GM13976 (cell line): ENCODE results near the gene ADGRL2.

Source experiments
- DNase-seq: peaks from one replicate; pipeline ENCODE4 v3.0.0; 2012; ENCODE audit warnings: low spot score
- CTCF ChIP-seq: IDR thresholded peaks from 2 replicates; pipeline ENCODE4 v1.5.1; 2012; ENCODE audit warnings: borderline replicate concordance, mild to moderate bottlenecking; ENCODE audit not compliant: insufficient read depth; ENCODE audit errors: extremely low read depth, missing control alignments, control extremely low read depth
- in situ Hi-C: fragments of 300-500 bp; cut with MboI; formaldehyde crosslinking; loops from one replicate; pipeline ENCODE4 v1.12.0; 2022; ENCODE audit warnings: low sequenced_read_pairs, mixed read lengths, inconsistent platforms; ENCODE audit not compliant: unreplicated experiment

ADGRL2 gene

GRCh38 chr1:81920245-81920740, 119.6 kb downstream of the ADGRL2 start:
- TF ChIP-seq CTCF, result no peak
- in situ Hi-C loops, result no loop called here
- DNase-seq, result no peak

GRCh38 chr1:81920886-81921285, 120.2 kb downstream of the ADGRL2 start:
- no peak for DNase-seq
- TF ChIP-seq CTCF, result no peak
- in situ Hi-C loops, result no loop called here

- in situ Hi-C loops, result no loop called here
- no peak for DNase-seq
Measured at GRCh38 chr1:81921344-81921743, 120.6 kb downstream of the ADGRL2 start.

GRCh38 chr1:81921851-81922462, 121.2 kb downstream of the ADGRL2 start:
- in situ Hi-C loops, result no loop called here
- DNase-seq, result no peak

More at GRCh38 chr1:81921344-81921743, 120.6 kb downstream of the ADGRL2 start:
- no peak for TF ChIP-seq CTCF

GRCh38 chr1:81922955-81923354, 122.2 kb downstream of the ADGRL2 start:
- in situ Hi-C loops, result no loop called here
- DNase-seq, result no peak
- no peak for TF ChIP-seq CTCF

More at GRCh38 chr1:81921851-81922462, 121.2 kb downstream of the ADGRL2 start:
- no peak for TF ChIP-seq CTCF

- in situ Hi-C loops, result no loop called here
- DNase-seq, result no peak
- no peak for TF ChIP-seq CTCF
Measured at GRCh38 chr1:81929106-81929505, 128.4 kb downstream of the ADGRL2 start.
